Measurements from ENCODE around the gene LRCH4. TPM values are rescaled to one million over a fixed set of nuclear protein-coding genes. Genes with fewer than 3 reads are reported as not detected.
A peak's percentile ranks its signal among the peaks of the same experiment; 100 is the strongest.

LRCH4 gene
- total and polyA plus RNA-seq, 2 of the 8 experiments (the other 6 are each of a cell fraction or from before 2014, with no cell fraction given) = 15.5 to 36.6 TPM

DNA sequence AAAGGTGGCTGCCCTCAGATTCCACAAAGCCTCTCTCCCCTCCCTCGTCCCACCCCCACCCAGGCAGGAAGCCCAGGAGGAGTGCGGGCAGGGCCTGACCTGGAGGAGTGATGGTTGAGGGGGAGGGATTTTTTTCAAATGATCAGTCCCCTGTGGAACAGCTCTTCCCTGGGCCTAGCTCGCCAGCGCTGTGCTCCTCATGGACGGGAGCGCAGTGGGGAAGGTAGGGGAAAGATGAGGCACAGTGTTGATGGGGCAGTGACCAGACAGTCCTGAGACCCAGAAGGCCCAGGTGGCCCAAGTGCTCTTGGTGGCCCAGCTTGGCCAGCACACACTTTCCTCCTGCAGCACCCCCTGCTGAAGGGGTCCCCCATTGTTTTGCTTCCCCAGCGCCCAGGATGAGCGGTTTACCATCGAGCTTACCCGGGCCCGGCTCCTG lies 20.8 kb downstream of the LRCH4 start:
- Histone ChIP-seq H2BK15ac (ENCODE audit: low read length) (no peak overlapping the region), H3K14ac (ENCODE audit: insufficient read length) (no peak overlapping the region), H2BK5ac (ENCODE audit: low read depth, low read length) (no peak overlapping the region), H3K9me3 (ENCODE audit: insufficient read depth in 2 of 2, low read depth in 1 of 2, low read length in 1 of 2) (no peaks in the 10 kb centered on the region), H4K20me1 (replicated peaks in 1 of 2; ENCODE audit: control insufficient read depth in 1 of 2, insufficient read depth in 2 of 2, low read length in 2 of 2) (peaks cover 0 to 3% of the 10 kb centered on the region in 2 experiments), H3K79me2 (ENCODE audit: control insufficient read depth in 1 of 2, insufficient read depth in 2 of 2, low read length in 2 of 2) (no peaks in the 10 kb centered on the region), H3K4me3 (ENCODE audit: extremely low read depth in 1 of 4, insufficient read depth in 2 of 4, low read depth in 3 of 4, low read length in 4 of 4) (no peak overlapping the region), H2BK20ac (ENCODE audit: low read length) (no peak overlapping the region), H2BK12ac (ENCODE audit: low read depth, low read length) (0 out of 2 replicates have a peak overlapping the region, but pooled peaks have one; percentile 60), H3K27me3 (replicated peaks in 1 of 4; ENCODE audit: control insufficient read depth in 3 of 4, extremely low read depth in 1 of 4, insufficient read depth in 3 of 4, low read length in 3 of 4) (no peaks in the 10 kb centered on the region; a peak in 1 of 7 replicates), H4K8ac (ENCODE audit: extremely low read depth, insufficient read depth, low read length) (peak overlapping the region; percentile 30; the same call in 1 of the 2 replicates), H3K56ac (replicated peaks; ENCODE audit: insufficient read length, low read depth, low read length) (no peak overlapping the region), H3K9ac (replicated peaks in 1 of 4; ENCODE audit: extremely low read depth in 1 of 4, low read depth in 3 of 4, low read length in 3 of 4) (no peak overlapping the region), H3K18ac (ENCODE audit: extremely low read depth, low read length) (no peak overlapping the region), H3K4ac (replicated peaks; ENCODE audit: insufficient read length, low read depth, low read length) (no peak overlapping the region), H3K36me3 (ENCODE audit: control insufficient read depth in 2 of 4, insufficient read depth in 4 of 4, low read length in 3 of 4) (no peaks in the 10 kb centered on the region), H3K4me1 (replicated peaks in 1 of 4; ENCODE audit: control insufficient read depth in 3 of 4, insufficient read depth in 4 of 4, low read length in 3 of 4) (peaks cover 0 to 23% (median 9%) of the 10 kb centered on the region in 4 experiments; a peak in 6 of 7 replicates), H3K27ac (ENCODE audit: low read depth, low read length) (no peak overlapping the region), H3K23me2 (ENCODE audit: low read depth, low read length) (peaks cover 7% of the 10 kb centered on the region; the same call in 1 of the 2 replicates), H2AFZ (ENCODE audit: low read length) (no peak overlapping the region), H2AK5ac (ENCODE audit: low read depth, low read length) (no peak overlapping the region), H4K91ac (replicated peaks; ENCODE audit: insufficient read length, low read length) (no peak overlapping the region), H3K4me2 (ENCODE audit: insufficient read depth in 1 of 2, low read depth in 2 of 2, low read length in 2 of 2) (no peak overlapping the region), H4K5ac (ENCODE audit: insufficient read length, low read depth, low read length) (no peak overlapping the region), H2BK120ac (replicated peaks; ENCODE audit: low read depth, low read length) (no peak overlapping the region), H3K23ac (ENCODE audit: insufficient read length) (no peak overlapping the region), H3K79me1 (ENCODE audit: low read depth, low read length) (peaks cover 2% of the 10 kb centered on the region; the same call in 1 of the 2 replicates)
- DNase-seq (ENCODE audit: low read depth in 1 of 2, low spot score in 2 of 2) = no peak
- ChIA-PET CTCF (ENCODE audit: partially characterized antibody) (interaction anchor here (0.6 to 12.7 kb wide), 26 partner anchors 9 to 164 kb away, joined by 3 to 341 read pairs (median 6); partner anchors contain the start of genes AGFG2, FBXO24, LRCH4 and MOSPD3), POLR2A (ENCODE audit: partially characterized antibody) (interaction anchor here (0.6 to 2.6 kb wide), 6 partner anchors 8 to 190 kb away, joined by 3 to 11 read pairs (median 4); partner anchors contain the start of genes FBXO24 and LRCH4)
- TF ChIP-seq CHD1 (IDR thresholded peaks at IDR 0.05; ENCODE audit: low read depth, low read length) = no peak
- no peak for TF ChIP-seq CHD2 (IDR thresholded peaks at IDR 0.05; ENCODE audit: low read length)
- TF ChIP-seq, protein P1, sequence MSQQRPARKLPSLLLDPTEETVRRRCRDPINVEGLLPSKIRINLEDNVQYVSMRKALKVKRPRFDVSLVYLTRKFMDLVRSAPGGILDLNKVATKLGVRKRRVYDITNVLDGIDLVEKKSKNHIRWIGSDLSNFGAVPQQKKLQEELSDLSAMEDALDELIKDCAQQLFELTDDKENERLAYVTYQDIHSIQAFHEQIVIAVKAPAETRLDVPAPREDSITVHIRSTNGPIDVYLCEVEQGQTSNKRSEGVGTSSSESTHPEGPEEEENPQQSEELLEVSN (IDR thresholded peaks at IDR 0.05) = no peak
- WGBS, 2 experiments (ENCODE audit: extremely low coverage in 1 of 2, insufficient coverage in 1 of 2, insufficient read length in 1 of 2, insufficient replicate concordance in 2 of 2, low coverage in 1 of 2, low lambda C conversion rate in 2 of 2, missing lambda C conversion rate in 1 of 2) = 87% methylated on average over 11 of the region's 11 CpGs; no CpG with 5 or more reads in 1 of the 2 experiments
- no peak for FAIRE-seq

Data from H1 (cell line).